Stimulated activated effector memory CD8-positive, alpha-beta T cell treated with anti-CD3 and anti-CD28 coated beads, Interleukin-12 subunit alpha, Interleukin-12 subunit beta, amount 100 ng/mL, for 72 hours (primary cell): ENCODE measurements around the gene BCAS2.

Experiments
- ATAC-seq: fragments of 150-1000 bp; cut with Tn5 transposase; 2 replicates; pipeline ENCODE4 v1.10.0; 2021
- DNase-seq, 2 donors: peaks; one replicate each; pipeline ENCODE4 v3.0.0; 2021 to 2022; ENCODE audit warnings: low spot score in 2 of 2
- H3K27ac Mint-ChIP-seq: one replicate; pipeline ENCODE4 v1.8.0; 2022; ENCODE audit warnings: mild to moderate bottlenecking, mixed read lengths
- H3K36me3 Mint-ChIP-seq: one replicate; pipeline ENCODE4 v1.8.0; 2022; ENCODE audit warnings: mild to moderate bottlenecking, mixed read lengths
- H3K4me1 Mint-ChIP-seq: one replicate; pipeline ENCODE4 v1.8.0; 2022; ENCODE audit warnings: mixed read lengths
- H3K4me3 Mint-ChIP-seq: one replicate; pipeline ENCODE4 v1.8.0; 2022; ENCODE audit warnings: mild to moderate bottlenecking, mixed read lengths
- H3K9me3 Mint-ChIP-seq: one replicate; pipeline ENCODE4 v1.8.0; 2022; ENCODE audit warnings: mixed read lengths

BCAS2 gene

DNA sequence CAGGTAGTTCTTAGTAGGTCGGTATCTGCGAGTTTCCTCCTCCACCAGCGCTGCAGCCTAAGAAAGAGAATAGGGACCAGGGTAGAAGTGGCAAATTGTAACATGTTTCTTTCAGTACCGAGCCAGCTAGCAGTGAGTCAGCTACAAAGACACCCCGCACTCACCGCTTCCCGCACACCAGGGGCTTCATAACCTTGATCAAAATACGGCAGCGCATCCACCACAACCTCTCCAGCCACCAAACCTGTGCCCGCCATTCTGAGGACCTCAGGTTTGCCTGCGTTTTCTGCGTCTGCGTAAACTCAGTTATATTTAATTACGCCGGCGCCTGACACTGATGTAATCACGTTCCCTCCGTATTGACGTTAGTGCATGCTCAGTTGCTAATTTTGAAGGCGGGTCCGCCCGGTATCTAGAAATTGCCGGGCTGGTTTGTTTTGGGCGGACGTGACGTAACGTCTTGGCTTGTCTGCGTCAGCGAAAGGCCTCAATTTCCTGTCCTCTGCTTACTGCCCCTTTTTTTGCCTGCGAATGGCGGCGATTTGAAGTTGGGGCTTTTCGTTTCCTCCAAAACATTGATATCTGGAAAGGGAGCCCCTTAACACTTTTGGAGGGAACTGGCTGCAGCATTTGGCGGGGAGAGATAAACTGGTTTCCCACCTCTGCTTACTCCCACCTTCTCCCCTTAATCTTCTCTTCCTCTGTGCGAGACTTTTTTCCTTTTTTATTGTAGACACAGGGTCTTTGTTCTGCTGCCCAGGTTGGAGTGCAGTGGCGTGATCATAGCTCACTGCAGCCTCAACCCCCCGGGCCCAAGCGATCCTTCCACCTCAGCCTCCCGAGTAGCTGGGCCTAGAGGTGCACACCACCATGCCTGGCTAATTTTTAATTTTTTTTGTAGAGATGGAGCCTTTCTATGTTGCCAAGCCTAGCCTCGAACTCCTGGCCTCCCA is at the start of gene BCAS2:
Gene BCAS2, minus strand, starts transcription at position 281 of the 953 bp plus-strand sequence. Its CDS starts 24 bp downstream, at position 257.
- peak within 1 kb of the TSS; percentile 86 for H3K4me3 Mint-ChIP-seq
- peak within 1 kb of the TSS; percentile 98 for H3K27ac Mint-ChIP-seq
- peak; percentile 72 to 94 for DNase-seq
- peak; percentile 99 for ATAC-seq
- peaks cover 6% of the 10 kb centered on the region for H3K9me3 Mint-ChIP-seq
- peaks cover 19% of the 10 kb centered on the region for H3K4me1 Mint-ChIP-seq
- H3K36me3 Mint-ChIP-seq = peaks cover 55% of the 10 kb centered on the region

GRCh38 chr1:114627107-114627506 is 45.7 kb upstream of the BCAS2 start:
- Mint-ChIP-seq H3K4me1 (no peaks in the 10 kb centered on the region), H3K27ac (no peak overlapping the region), H3K9me3 (no peaks in the 10 kb centered on the region), H3K36me3 (no peaks in the 10 kb centered on the region), H3K4me3 (no peak overlapping the region)
- DNase-seq = no peak
- ATAC-seq = no peak

- H3K4me3 Mint-ChIP-seq = no peak overlapping the region
- H3K36me3 Mint-ChIP-seq = no peaks in the 10 kb centered on the region
- no peaks in the 10 kb centered on the region for H3K9me3 Mint-ChIP-seq
- ATAC-seq (no peak), DNase-seq (no peak)
- H3K4me1 Mint-ChIP-seq = no peaks in the 10 kb centered on the region
- no peak overlapping the region for H3K27ac Mint-ChIP-seq
These were observed 41.9 kb upstream of the BCAS2 start for GRCh38 chr1:114623364-114623763.

GRCh38 chr1:114620419-114620818 is 39.0 kb upstream of the BCAS2 start:
- Mint-ChIP-seq H3K4me3 (no peak overlapping the region), H3K4me1 (no peaks in the 10 kb centered on the region), H3K27ac (no peak overlapping the region), H3K9me3 (no peaks in the 10 kb centered on the region), H3K36me3 (no peaks in the 10 kb centered on the region)
- no peak for ATAC-seq
- DNase-seq = no peak

DNA sequence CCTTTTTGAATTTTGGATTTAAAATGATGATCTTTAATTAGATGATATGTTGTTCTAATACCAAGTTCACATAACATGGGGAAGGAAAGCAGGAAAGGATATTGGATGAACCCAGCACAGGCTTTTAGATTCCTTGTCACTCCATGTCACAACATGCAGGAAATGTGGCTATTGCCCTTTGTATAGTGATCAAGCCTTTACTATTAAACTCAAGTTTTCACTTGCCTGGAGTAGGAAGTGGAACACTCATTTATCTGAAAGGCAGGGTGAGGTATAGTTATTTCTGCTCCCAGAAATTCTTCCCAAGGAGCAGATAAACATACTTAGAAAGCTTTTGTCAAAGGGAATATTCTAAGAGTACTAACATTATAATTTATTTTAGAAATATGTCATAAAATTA is 37.2 kb upstream of the BCAS2 start:
- Mint-ChIP-seq H3K4me1 (no peaks in the 10 kb centered on the region), H3K36me3 (no peaks in the 10 kb centered on the region), H3K27ac (no peak overlapping the region), H3K9me3 (no peaks in the 10 kb centered on the region), H3K4me3 (no peak overlapping the region)
- DNase-seq (no peak), ATAC-seq (no peak)

GRCh38 chr1:114610546-114611245 is 29.3 kb upstream of the BCAS2 start:
- Mint-ChIP-seq H3K36me3 (no peaks in the 10 kb centered on the region), H3K9me3 (no peaks in the 10 kb centered on the region), H3K4me3 (no peak overlapping the region), H3K27ac (no peak overlapping the region), H3K4me1 (no peaks in the 10 kb centered on the region)
- DNase-seq = no peak
- no peak for ATAC-seq

DNA sequence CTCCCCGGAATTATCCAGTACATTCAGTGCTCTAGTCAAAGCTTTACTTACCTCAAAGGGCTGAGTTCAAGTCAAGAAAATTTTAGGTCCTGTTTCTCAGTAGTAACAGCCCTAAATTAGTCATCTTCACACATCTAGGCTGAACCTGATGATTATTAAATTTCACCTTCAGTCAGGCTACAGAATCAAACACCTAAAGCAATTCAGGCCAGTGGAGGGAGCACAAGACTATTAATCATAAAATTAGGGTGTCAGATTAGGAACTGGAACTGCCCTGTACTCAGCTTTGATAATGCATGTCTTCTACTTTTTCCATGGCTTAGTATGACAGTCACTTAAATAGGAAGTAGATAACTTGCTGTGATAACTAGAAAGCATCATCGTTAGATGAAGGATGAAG is 28.4 kb upstream of the BCAS2 start:
- DNase-seq (no peak), ATAC-seq (no peak)
- Mint-ChIP-seq H3K36me3 (no peaks in the 10 kb centered on the region), H3K4me3 (no peak overlapping the region), H3K9me3 (no peaks in the 10 kb centered on the region), H3K27ac (no peak overlapping the region), H3K4me1 (no peaks in the 10 kb centered on the region)

DNA sequence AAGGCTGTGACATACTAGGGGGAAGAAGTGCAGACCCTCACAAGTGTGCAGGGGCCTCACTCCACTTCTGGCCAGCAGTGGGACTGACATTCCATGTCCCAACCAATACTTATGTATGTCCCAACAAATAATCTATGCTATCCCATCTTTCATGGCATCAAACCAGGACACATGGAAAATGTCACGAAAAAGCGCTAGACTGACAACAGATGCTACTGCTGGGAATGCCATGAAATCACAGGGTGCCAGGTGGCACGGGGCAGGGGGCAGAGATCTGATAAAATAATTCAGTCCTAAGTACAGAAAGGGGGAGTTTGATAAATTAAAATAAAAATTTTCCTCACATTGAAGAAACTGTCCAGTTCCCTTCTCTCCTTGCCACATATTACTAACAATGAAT is 27.6 kb upstream of the BCAS2 start:
- Mint-ChIP-seq H3K4me3 (no peak overlapping the region), H3K27ac (no peak overlapping the region), H3K36me3 (no peaks in the 10 kb centered on the region), H3K4me1 (no peaks in the 10 kb centered on the region), H3K9me3 (no peaks in the 10 kb centered on the region)
- ATAC-seq (no peak), DNase-seq (no peak)

DNA sequence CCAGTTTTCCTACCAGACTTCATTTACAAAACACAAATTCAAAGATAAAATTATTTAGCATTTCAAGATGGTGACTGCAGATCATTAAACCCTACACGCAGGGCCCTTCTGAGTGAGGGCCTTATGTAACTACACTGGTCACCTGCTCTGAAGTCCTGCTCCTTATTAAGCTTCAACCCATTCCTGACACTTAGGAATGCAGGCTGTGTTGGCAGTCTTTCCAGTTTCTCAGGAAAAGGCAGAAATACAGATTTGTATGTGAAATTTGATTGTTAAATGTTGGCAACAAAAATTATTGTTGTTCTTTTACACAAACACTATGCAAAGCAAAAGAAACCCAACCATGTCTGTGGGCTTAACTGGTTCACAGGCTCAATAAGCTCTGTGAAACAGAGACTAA is 25.8 kb upstream of the BCAS2 start:
- Mint-ChIP-seq H3K36me3 (no peaks in the 10 kb centered on the region), H3K4me3 (no peak overlapping the region), H3K27ac (no peak overlapping the region), H3K9me3 (no peaks in the 10 kb centered on the region), H3K4me1 (no peaks in the 10 kb centered on the region)
- no peak for ATAC-seq
- DNase-seq = no peak

GRCh38 chr1:114597949-114598348 is 16.5 kb upstream of the BCAS2 start:
- no peaks in the 10 kb centered on the region for H3K36me3 Mint-ChIP-seq
- DNase-seq (no peak), ATAC-seq (no peak)
- no peak overlapping the region for H3K27ac Mint-ChIP-seq
- no peak overlapping the region for H3K4me3 Mint-ChIP-seq
- H3K4me1 Mint-ChIP-seq = no peaks in the 10 kb centered on the region
- no peaks in the 10 kb centered on the region for H3K9me3 Mint-ChIP-seq

- ATAC-seq (no peak), DNase-seq (no peak)
- Mint-ChIP-seq H3K27ac (no peak overlapping the region), H3K9me3 (no peaks in the 10 kb centered on the region), H3K36me3 (no peaks in the 10 kb centered on the region), H3K4me3 (no peak overlapping the region), H3K4me1 (no peaks in the 10 kb centered on the region)
These were observed 14.2 kb upstream of the BCAS2 start for GRCh38 chr1:114595602-114596001.

DNA sequence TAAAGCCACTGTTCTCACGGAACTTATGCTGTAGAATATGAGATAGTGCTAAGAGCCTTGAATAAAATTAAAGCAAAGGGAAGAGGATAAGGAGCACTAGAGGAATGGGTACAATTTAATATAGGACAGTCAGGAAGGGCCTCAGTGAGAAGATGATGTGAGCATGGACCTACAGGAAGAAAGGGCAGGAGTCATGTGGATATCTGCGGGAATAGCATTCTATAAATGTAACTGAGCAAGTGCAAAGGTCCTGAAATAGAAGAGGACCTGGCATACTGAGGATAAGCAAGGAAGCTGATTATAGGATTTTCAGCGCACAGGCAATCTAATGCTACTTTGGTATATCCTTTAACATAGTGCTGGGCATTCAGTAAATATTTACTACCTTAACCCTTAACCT is 12.6 kb upstream of the BCAS2 start:
- H3K27ac Mint-ChIP-seq = no peak overlapping the region
- no peaks in the 10 kb centered on the region for H3K9me3 Mint-ChIP-seq
- no peaks in the 10 kb centered on the region for H3K36me3 Mint-ChIP-seq

DNA sequence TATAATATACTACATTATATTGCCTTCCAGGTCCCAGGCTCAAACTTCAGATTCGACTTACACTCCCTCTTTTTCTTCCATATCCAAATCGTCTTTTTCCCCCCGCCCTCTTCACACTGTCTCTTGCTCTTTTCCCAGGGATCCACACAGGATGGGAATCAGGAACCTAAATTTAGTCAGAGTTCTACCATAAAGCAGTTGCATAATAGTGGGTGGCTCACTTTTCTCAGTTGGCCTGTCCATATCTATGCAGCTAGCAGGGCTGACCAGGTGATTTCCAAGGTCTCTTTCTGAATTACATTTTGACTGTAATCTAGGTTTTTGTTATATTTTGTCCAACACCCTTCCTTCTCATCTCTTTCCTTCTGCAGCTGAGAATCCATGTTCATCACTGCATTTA is 7.7 kb upstream of the BCAS2 start:
- H3K9me3 Mint-ChIP-seq = no peaks in the 10 kb centered on the region
- no peaks in the 10 kb centered on the region for H3K4me1 Mint-ChIP-seq
- H3K4me3 Mint-ChIP-seq = no peak overlapping the region
- DNase-seq (no peak), ATAC-seq (no peak)
- no peak overlapping the region for H3K27ac Mint-ChIP-seq
- no peaks in the 10 kb centered on the region for H3K36me3 Mint-ChIP-seq

More for the DNA sequence above, 12.6 kb upstream of the BCAS2 start:
- Mint-ChIP-seq H3K4me3 (no peak overlapping the region), H3K4me1 (no peaks in the 10 kb centered on the region)
- no peak for DNase-seq
- ATAC-seq = no peak

- DNase-seq (no peak), ATAC-seq (no peak)
- Mint-ChIP-seq H3K4me1 (no peaks in the 10 kb centered on the region), H3K9me3 (no peaks in the 10 kb centered on the region), H3K4me3 (no peak overlapping the region), H3K27ac (no peak overlapping the region), H3K36me3 (no peaks in the 10 kb centered on the region)
These were observed 6.8 kb upstream of the BCAS2 start for GRCh38 chr1:114588196-114588689.

- ATAC-seq = no peak
- Mint-ChIP-seq H3K4me1 (peaks cover 3% of the 10 kb centered on the region), H3K4me3 (no peak overlapping the region), H3K9me3 (peaks cover 1% of the 10 kb centered on the region), H3K27ac (no peak overlapping the region), H3K36me3 (peaks cover 2% of the 10 kb centered on the region)
- DNase-seq = no peak
These were observed 6.0 kb upstream of the BCAS2 start for GRCh38 chr1:114587203-114587991.
